ENCODE data around the gene SKA2.

Gene SKA2

DNA sequence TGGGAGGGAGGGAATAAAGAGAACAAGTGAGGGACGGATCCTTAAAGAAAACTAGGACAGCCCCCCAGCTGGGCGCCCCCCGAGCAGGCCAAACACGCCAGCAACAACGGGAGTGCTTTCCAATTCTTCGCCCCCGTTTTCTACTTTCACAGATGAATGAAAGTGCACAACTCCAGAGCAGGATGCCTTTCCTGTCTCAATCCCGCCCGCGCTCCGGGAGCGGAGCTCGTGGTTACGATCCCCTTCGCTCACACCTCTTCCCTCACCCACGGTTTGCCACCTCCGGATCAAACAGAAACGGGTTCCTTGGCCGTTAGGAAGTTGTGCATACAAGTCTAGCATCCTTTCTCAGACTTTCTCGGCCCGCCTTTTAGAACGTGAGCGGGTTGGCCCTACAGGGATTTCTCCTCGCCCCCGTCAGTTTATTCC lies 680 bp downstream of the SKA2 start:
- DNase-seq (ENCODE audit: low read depth), result no peak
- TF ChIP-seq, protein P1, sequence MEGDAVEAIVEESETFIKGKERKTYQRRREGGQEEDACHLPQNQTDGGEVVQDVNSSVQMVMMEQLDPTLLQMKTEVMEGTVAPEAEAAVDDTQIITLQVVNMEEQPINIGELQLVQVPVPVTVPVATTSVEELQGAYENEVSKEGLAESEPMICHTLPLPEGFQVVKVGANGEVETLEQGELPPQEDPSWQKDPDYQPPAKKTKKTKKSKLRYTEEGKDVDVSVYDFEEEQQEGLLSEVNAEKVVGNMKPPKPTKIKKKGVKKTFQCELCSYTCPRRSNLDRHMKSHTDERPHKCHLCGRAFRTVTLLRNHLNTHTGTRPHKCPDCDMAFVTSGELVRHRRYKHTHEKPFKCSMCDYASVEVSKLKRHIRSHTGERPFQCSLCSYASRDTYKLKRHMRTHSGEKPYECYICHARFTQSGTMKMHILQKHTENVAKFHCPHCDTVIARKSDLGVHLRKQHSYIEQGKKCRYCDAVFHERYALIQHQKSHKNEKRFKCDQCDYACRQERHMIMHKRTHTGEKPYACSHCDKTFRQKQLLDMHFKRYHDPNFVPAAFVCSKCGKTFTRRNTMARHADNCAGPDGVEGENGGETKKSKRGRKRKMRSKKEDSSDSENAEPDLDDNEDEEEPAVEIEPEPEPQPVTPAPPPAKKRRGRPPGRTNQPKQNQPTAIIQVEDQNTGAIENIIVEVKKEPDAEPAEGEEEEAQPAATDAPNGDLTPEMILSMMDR (IDR thresholded peaks at IDR 0.05; ENCODE audit: low read depth, low read length, missing control alignments), result no peak
- in situ Hi-C loops (cut with HindIII; ENCODE audit: low sequenced_read_pairs), result no loop called here
- H3K4me3 ChIP-seq (ENCODE audit: low read depth, low read length), result peak overlapping the region; percentile 68

GRCh38 chr17:59152925-59153324 lies 2.1 kb downstream of the SKA2 start:
- TF ChIP-seq, protein P1 (IDR thresholded peaks at IDR 0.05; ENCODE audit: low read depth, low read length, missing control alignments), result no peak
- in situ Hi-C loops (cut with HindIII; ENCODE audit: low sequenced_read_pairs), result no loop called here
- DNase-seq (ENCODE audit: low read depth), result no peak
- peak overlapping the region; percentile 68 for H3K4me3 ChIP-seq (ENCODE audit: low read depth, low read length)

DNA sequence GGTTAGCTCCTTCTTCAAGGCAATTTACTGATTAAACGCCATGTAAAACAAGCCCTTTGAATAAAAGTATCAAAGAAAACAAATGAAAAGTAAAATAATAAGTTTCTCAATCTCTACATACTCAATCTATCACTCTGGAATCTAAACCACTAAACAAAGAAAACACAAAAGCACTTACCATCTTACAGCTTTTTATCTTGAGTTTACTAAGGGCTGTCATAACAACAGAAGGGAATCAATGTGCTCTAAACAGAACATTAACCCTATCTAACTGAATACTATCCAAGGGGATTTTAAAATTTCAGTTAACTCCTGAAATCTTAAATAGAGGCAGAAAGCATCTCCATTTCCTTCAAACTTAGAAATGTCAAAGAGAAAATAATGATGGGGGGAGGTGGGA lies 3.4 kb downstream of the SKA2 start:
- peak overlapping the region; percentile 8 for H3K4me3 ChIP-seq (ENCODE audit: low read depth, low read length)
- in situ Hi-C loops (cut with HindIII; ENCODE audit: low sequenced_read_pairs), result no loop called here
- DNase-seq (ENCODE audit: low read depth), result no peak
- TF ChIP-seq, protein P1 (IDR thresholded peaks at IDR 0.05; ENCODE audit: low read depth, low read length, missing control alignments), result no peak

DNA sequence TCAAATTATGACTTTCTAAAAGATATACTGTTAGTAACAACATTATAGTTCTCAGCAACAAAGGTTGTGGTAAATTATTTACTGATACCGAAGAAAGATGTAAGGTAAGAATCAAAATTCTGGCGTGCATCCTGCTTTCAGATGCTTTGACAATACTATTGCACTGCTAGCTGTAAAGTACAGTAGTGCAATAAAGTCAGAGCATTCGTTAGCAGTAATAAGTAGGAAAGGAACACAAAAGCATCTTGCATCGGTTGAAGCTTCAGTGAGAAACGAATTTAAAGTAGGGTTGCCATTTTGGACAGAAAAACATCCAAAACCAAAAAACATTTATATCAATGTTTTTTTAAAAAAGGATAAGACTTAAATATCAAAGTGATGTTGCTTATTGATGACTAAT lies 4.0 kb downstream of the SKA2 start:
- in situ Hi-C loops (cut with HindIII; ENCODE audit: low sequenced_read_pairs), result no loop called here

DNA sequence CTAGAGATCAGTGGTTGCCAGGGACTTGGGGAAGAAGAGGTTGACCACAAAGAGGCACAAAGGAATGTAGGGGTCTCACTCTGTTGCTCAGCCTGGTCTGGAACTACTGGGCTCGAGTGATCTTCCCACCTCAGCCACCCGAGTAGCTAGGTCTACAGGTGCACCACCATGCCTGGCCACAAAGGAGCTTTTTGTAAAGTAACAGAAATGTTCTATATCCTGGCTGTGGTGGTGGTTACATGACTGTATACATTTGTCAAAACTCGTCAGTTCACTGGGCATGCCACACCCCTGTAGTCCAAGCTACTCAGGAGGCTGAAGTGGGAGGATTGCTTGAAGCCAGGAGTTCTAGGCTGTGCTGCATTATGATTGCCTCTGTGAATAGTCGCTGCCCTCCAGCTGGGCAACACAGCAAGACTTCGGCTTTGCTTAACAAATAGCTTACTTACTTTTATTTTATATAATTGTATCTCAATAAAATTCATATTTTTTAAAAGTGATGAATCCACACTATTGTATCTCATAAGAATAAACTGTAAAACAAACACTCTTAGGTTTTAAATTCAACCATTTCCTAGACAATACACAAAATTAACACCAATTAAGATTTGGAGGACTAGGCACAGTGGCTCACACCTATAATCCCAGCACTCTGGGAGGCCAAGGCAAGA lies 5.0 kb downstream of the SKA2 start:
- in situ Hi-C loops (cut with HindIII; ENCODE audit: low sequenced_read_pairs), result no loop called here
- TF ChIP-seq, protein P1 (IDR thresholded peaks at IDR 0.05; ENCODE audit: low read depth, low read length, missing control alignments), result no peak
- DNase-seq (ENCODE audit: low read depth), result no peak
- H3K4me3 ChIP-seq (ENCODE audit: low read depth, low read length), result no peak overlapping the region

More for the DNA sequence above, 4.0 kb downstream of the SKA2 start:
- no peak for DNase-seq (ENCODE audit: low read depth)
- TF ChIP-seq, protein P1 (IDR thresholded peaks at IDR 0.05; ENCODE audit: low read depth, low read length, missing control alignments), result no peak
- peak overlapping the region; percentile 4 for H3K4me3 ChIP-seq (ENCODE audit: low read depth, low read length)

GRCh38 chr17:59149051-59149450 lies 5.9 kb downstream of the SKA2 start:
- H3K4me3 ChIP-seq (ENCODE audit: low read depth, low read length), result no peak overlapping the region
- TF ChIP-seq, protein P1 (IDR thresholded peaks at IDR 0.05; ENCODE audit: low read depth, low read length, missing control alignments), result no peak
- no peak for DNase-seq (ENCODE audit: low read depth)
- in situ Hi-C loops (cut with HindIII; ENCODE audit: low sequenced_read_pairs), result no loop called here
